ES-I3 (cell line): Measurements from ENCODE around the gene SFMBT2.

Source experiments
- H3K36me3 ChIP-seq: 2 replicates; pipeline ENCODE4 v1.6.1; 2013; ENCODE audit warnings: mild to moderate bottlenecking, low read length, control low read depth, moderate library complexity; ENCODE audit not compliant: insufficient read depth
- H3K4me1 ChIP-seq: 2 replicates; pipeline ENCODE4 v1.6.1; 2013; ENCODE audit warnings: mild to moderate bottlenecking, control low read depth, low read length; ENCODE audit not compliant: insufficient read depth
- H3K9ac ChIP-seq: 2 replicates; pipeline ENCODE4 v1.6.1; 2013; ENCODE audit warnings: low read depth, mild to moderate bottlenecking, low read length, moderate library complexity
- H3K9me3 ChIP-seq: 2 replicates; pipeline ENCODE4 v1.6.1; 2013; ENCODE audit warnings: mild to moderate bottlenecking, low read length, moderate library complexity; ENCODE audit not compliant: control insufficient read depth, insufficient read depth

Gene SFMBT2

DNA sequence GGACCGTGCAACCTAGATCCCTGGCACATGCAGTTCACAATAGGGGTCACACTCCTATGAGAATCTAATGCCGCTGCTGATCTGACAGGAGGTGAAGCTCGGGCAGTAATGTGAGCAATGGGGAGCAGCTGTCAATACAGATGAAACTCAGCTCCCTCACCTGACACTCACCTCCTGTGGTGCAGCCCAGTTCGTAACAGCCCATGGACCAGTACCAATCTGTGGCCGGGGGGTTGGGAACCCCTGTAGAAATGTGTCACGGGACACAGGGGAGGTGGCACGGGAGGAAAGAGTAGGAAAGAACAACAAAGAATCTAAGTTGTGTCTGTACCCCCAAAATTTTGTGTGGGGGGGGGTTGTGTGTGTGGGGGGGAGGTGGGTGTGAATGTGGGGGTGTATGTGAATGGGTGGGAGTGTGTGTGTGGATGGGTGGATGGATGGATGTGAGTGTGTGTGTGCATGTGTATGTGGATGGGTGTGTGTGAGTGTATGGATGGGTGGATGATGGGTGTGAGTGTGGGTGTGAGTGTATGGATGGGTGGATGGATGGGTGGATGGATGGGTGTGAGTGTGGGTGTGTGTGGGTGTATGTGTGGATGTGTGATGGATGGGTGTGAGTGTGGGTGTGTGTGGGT lies 33.1 kb downstream of the SFMBT2 start:
- H3K9ac ChIP-seq = no peak overlapping the region
- no peaks in the 10 kb centered on the region for H3K4me1 ChIP-seq
- H3K9me3 ChIP-seq = no peaks in the 10 kb centered on the region
- H3K36me3 ChIP-seq = no peaks in the 10 kb centered on the region

DNA sequence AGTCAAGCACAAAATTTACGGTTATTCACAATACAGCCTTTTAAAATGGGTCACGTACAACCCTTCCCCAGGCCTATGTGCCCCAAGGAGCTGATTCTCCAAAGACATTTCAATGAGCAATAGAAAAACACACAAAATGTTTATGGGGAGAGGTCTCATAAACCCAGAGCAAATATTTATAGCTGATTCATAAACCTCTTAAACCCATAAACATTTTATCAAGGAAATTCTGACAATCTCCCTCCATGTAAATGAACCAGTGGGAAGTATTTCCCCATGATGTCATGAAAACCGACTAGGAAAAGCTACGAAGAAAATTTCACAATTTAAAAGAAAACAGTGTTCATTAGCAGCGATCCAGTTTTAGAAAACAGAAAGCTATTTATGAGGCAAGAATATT lies 36.0 kb downstream of the SFMBT2 start:
- Histone ChIP-seq H3K9me3 (no peaks in the 10 kb centered on the region), H3K9ac (no peak overlapping the region), H3K4me1 (no peaks in the 10 kb centered on the region), H3K36me3 (no peaks in the 10 kb centered on the region)

DNA sequence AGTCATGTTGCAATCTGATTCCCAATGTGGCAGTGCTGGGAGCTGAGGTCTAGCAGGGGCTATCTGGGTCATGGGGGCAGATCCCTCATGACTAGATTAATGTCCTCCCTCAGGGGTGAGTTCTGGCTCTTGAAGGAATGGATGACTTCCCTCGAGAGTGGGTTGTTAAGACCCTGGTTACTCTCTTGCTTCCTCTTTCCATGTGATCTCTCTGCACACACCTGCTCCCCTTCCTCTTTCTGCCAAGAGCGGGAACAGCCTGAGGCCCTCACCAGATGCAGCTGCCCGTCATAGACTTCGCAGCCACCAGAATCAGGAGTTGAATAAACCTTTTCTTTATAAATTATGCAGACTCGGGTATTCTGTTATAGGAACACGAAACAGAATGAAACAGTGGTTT lies 37.8 kb downstream of the SFMBT2 start:
- no peaks in the 10 kb centered on the region for H3K9me3 ChIP-seq
- H3K4me1 ChIP-seq = no peaks in the 10 kb centered on the region
- no peaks in the 10 kb centered on the region for H3K36me3 ChIP-seq
- no peak overlapping the region for H3K9ac ChIP-seq

DNA sequence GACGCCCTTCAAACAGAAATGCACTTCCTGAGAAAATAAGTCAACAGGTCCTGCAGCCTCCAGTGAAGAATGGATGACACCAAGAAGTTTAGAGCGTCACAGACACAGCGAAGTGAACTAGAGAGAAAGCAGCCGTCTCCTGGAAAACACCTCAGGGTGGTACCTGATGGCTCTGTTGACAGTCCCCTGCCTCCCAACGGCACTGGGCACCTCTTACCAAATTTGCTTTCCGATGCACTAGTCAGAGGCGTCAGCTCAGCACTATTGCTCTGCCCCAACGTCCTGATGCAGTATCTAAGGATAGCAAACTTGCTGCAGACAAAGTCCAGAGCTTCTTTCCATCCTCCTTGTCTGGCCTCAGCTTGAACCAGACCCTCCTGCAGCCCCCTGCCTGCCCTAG lies 38.3 kb downstream of the SFMBT2 start:
- no peak overlapping the region for H3K9ac ChIP-seq
- H3K9me3 ChIP-seq = no peaks in the 10 kb centered on the region
- H3K4me1 ChIP-seq = no peaks in the 10 kb centered on the region
- no peaks in the 10 kb centered on the region for H3K36me3 ChIP-seq

DNA sequence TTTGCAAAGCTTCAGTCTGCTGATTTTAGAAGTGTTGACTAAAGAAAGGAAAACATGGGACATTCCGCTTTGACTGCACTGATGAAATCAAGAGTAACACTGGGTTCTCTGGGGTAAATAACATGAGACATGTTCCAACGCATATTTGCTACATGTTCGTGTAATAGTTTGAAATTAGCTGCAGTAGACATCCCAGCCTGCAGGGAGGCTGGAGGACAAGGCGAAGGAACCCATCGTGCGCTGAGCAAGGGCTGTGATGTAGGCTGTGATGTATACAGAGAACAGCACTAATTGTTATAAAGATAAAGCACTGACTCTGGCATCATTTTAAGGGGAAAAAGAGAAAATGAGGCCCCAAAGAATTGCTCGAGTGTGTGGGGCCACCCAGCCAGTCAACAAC lies 40.3 kb downstream of the SFMBT2 start:
- no peaks in the 10 kb centered on the region for H3K9me3 ChIP-seq
- no peaks in the 10 kb centered on the region for H3K4me1 ChIP-seq
- H3K9ac ChIP-seq = no peak overlapping the region
- no peaks in the 10 kb centered on the region; the same call in 1 of the 2 replicates for H3K36me3 ChIP-seq

DNA sequence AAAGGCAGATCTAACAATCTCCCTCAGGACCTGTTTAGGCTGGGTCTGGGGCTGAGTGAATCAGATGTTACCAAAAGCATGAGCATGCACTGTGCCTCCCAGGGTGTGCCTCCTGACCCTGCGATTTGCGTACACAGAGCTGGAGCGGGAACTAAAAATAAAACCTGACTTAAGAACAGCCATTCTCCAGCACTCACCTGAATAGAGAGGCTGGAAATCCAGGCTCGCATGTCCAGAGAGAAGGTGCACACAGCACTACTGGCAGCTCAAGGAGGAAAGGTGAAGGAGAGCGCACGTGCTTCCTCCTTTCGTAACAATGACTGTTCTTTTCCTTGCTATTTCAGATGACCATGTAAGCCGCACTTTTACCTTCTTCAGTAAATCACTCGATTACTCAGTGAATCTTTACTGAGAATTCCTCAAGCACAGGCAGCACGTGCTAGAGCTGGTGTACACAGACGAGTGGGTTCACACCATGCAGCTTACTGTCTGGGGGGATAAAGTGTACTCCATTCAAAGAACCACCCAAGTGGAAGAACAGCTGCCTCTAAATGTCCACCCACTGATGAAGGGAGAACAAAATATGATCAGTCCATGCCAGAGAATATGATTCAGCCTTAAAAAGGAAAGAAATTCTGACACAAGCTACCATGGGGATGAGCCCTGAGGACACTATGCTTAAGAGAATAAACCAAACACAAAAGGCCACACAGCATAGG lies 45.6 kb downstream of the SFMBT2 start:
- Histone ChIP-seq H3K9ac (no peak overlapping the region), H3K9me3 (no peaks in the 10 kb centered on the region; the same call in 1 of the 2 replicates), H3K36me3 (no peaks in the 10 kb centered on the region; the same call in none of the 2 replicates), H3K4me1 (no peaks in the 10 kb centered on the region; the same call in none of the 2 replicates)

DNA sequence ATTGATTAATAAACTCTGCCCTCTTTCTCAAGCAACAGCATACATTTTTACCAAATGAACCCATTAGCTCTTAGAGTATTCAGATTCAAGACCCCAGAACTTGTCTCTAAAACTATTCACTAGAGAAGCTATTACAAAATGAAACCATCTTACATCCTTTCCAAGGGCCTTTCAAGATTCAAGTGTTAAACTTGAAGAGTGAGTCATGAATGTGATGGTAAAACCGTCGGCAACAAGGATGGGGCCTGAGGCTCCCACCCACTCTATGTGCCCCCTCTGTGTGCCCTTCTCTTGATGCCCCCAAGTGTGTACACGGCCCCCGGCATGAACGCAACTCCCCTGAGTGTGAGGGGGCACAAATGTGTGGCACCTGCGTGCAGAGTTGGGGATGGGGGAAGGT lies 46.4 kb downstream of the SFMBT2 start:
- no peaks in the 10 kb centered on the region; the same call in none of the 2 replicates for H3K36me3 ChIP-seq
- no peaks in the 10 kb centered on the region; the same call in 1 of the 2 replicates for H3K9me3 ChIP-seq
- no peak overlapping the region for H3K9ac ChIP-seq
- H3K4me1 ChIP-seq = no peaks in the 10 kb centered on the region; the same call in none of the 2 replicates

DNA sequence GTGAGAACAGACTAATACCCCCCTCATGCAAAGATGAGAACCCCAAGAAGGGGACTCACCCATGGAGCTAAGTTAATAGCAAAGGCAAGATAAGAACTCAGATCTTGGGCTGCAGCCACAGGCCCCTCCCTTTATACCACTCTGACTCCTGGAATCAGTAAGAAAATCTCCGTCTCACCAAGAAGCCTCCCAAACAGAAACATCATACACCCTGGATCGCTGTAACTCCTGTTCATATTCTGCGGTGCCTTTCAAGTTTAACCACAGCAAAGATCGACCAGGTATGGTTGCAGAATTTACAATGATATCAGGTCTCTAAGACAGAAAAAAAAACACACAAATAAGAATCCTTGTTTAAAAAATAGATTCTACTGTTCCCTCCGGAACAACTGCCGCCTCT lies 47.1 kb downstream of the SFMBT2 start:
- Histone ChIP-seq H3K4me1 (no peaks in the 10 kb centered on the region; the same call in none of the 2 replicates), H3K36me3 (no peaks in the 10 kb centered on the region; the same call in none of the 2 replicates), H3K9ac (no peak overlapping the region), H3K9me3 (no peaks in the 10 kb centered on the region; the same call in 1 of the 2 replicates)

DNA sequence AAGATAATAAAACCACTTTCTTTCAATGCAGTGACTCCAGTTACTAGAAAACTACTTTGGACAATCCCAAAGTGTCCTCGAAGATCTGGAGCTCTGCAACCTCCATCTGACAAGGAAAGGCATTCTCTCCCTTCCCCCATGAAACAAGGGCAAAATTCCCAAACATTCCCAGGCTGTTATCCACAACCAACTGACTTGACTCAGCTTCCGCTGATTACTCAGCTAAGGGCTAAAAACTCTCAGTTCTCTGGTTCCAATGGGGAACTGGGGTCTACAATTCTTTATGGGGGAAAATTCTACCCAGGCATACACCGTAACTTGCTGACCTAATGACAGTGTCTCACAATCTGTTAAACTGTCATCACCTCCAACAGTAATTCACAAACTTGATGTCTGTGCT lies 48.4 kb downstream of the SFMBT2 start:
- Histone ChIP-seq H3K4me1 (no peaks in the 10 kb centered on the region; the same call in none of the 2 replicates), H3K9me3 (no peaks in the 10 kb centered on the region; the same call in 1 of the 2 replicates), H3K9ac (no peak overlapping the region), H3K36me3 (no peaks in the 10 kb centered on the region; the same call in none of the 2 replicates)

DNA sequence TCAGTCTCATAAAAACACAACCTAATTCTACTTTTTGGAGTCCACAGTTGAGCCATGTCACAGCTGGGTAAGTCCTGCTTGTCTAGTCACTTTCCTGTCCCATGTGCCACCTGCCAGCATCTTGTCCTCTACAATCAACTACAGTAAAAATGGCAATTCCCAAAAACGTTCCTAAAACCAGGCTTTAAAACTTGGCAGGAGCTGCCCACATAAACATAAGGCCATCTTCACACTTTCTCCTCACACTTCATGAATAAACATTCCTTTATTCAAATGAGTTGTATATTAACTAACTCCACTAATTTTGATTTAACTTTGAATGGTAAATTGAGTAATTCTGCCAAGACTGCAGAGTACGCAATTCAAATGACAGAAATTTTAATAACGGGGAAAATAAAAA lies 49.5 kb downstream of the SFMBT2 start:
- H3K9me3 ChIP-seq = no peaks in the 10 kb centered on the region; the same call in 1 of the 2 replicates
- no peaks in the 10 kb centered on the region; the same call in 1 of the 2 replicates for H3K36me3 ChIP-seq
- H3K9ac ChIP-seq = no peak overlapping the region
- no peaks in the 10 kb centered on the region; the same call in none of the 2 replicates for H3K4me1 ChIP-seq

DNA sequence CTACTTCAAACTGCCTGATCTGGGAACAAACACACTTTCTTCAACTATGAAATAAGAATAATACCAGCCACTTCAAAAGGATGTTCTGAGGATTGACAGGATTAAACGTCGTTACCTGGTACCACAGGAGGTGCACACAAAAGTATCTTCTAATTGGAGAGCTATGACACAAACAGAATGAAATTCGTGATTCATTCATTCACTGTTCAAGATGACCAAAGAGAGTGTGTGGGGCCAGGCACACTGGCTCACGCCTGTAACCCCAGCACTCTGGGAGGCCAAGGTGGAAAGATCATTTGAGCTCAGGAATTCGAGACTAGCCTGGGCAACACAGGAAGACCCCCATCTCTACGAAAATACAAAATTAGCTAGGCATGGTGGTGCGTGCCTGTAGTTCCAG lies 50.9 kb downstream of the SFMBT2 start:
- no peak overlapping the region for H3K9ac ChIP-seq
- no peaks in the 10 kb centered on the region; the same call in none of the 2 replicates for H3K4me1 ChIP-seq
- no peaks in the 10 kb centered on the region; the same call in 1 of the 2 replicates for H3K36me3 ChIP-seq
- H3K9me3 ChIP-seq = no peaks in the 10 kb centered on the region; the same call in 1 of the 2 replicates

DNA sequence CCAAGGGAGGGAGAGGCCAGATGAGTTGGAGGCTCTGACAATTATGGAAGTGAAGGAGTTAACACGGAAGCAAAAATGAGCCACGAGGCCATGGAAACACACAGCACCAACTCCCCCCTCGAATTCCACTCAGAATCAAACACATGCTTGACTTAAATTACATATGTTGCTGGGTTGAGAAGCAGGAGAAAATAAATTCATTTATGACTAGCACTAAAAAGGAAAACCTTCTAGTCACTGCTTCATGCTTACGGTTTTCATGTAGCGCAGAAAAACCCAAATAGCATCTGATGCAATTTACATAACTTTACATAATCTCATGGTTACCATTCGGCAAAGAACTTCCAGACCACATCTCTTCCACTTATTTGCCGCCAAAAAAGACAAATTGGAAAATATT lies 51.5 kb downstream of the SFMBT2 start:
- Histone ChIP-seq H3K36me3 (no peaks in the 10 kb centered on the region; the same call in 1 of the 2 replicates), H3K9me3 (no peaks in the 10 kb centered on the region; the same call in 1 of the 2 replicates), H3K4me1 (no peaks in the 10 kb centered on the region; the same call in 1 of the 2 replicates), H3K9ac (no peak overlapping the region)

DNA sequence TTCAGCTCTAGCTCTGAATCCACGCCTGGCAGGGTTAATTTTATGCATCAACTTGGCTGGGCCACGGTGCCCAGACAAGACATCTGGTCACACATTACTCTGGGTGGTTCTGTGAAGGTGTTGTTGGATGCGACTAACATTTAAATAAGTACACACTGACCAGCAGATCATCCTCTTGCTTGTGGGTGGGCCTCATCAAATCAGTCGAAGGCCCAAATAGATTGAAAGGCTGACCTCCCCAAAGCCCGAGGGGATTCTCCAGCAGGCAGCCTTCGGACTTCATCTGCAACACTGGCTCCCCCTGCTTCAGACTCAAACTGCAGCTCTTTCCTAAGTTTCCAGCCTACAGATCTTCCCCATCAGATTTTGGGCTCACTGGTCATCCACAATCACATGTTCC lies 53.6 kb downstream of the SFMBT2 start:
- H3K9me3 ChIP-seq = no peaks in the 10 kb centered on the region; the same call in 1 of the 2 replicates
- no peaks in the 10 kb centered on the region for H3K4me1 ChIP-seq
- H3K36me3 ChIP-seq = no peaks in the 10 kb centered on the region
- H3K9ac ChIP-seq = no peak overlapping the region

DNA sequence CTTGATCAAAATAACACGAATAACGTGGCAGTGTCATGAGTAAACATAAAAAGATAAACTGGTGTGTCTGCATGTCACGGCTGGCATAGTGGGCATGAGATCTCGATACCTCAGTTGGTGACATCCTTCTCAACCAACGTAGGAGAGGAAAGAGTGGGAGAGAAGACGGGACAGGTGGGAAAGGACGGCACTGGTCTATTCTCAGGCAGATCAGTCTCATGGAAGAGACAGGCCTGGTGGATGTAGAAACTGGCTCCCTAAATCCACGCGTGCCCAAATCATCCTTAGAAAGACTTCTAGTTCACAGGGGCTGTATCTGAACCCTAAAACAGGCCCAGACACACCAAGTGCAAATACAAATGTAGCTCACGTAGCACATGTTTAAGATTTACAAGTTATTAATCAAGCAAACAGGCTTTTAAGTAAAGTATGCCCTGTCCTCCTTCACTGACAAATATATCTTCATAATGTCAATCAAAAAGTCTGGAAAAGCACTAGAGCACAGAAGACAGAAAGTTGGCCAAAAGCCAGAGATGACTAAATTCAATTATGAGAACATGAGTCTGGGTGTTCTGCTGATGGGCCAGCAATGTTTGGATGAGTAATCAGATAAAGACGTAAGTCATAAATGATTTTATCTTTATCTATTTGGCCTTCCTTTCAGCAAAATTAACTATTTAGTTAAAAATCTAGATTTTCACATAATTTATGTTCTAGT lies 56.3 kb downstream of the SFMBT2 start:
- Histone ChIP-seq H3K4me1 (no peaks in the 10 kb centered on the region), H3K9ac (no peak overlapping the region)

More for the DNA sequence above, 56.3 kb downstream of the SFMBT2 start:
- H3K9me3 ChIP-seq = no peaks in the 10 kb centered on the region
- no peaks in the 10 kb centered on the region for H3K36me3 ChIP-seq
